HepG2 (cell line): ENCODE data around the gene ARHGDIG. TPM values are rescaled to one million over a fixed set of nuclear protein-coding genes. Genes with fewer than 3 reads are reported as not detected.
A peak's percentile ranks its signal among the peaks of the same experiment; 100 is the strongest.

Experiments
- AHDC1 ChIP-seq: sonication (generic); formaldehyde crosslinking; IDR thresholded peaks from 2 replicates; pipeline ENCODE4 v1.5.1; 2020; ENCODE audit warnings: mild to moderate bottlenecking, missing genetic modification reagents, borderline replicate concordance
- ARNTL ChIP-seq: sonication (generic); formaldehyde crosslinking; IDR thresholded peaks from 2 replicates; pipeline ENCODE4 v1.4.0; 2020; ENCODE audit warnings: mild to moderate bottlenecking, missing genetic modification reagents
- FOXJ3 ChIP-seq: sonication (generic); formaldehyde crosslinking; IDR thresholded peaks from 2 replicates; pipeline ENCODE4 v1.4.0; 2020; ENCODE audit warnings: missing genetic modification reagents, mild to moderate bottlenecking, borderline replicate concordance
- JDP2 ChIP-seq: sonication (generic); formaldehyde crosslinking; IDR thresholded peaks from 2 replicates; pipeline ENCODE4 v1.8.1; 2022; ENCODE audit warnings: missing genetic modification reagents, borderline replicate concordance
- MTA3 ChIP-seq: sonication (generic); formaldehyde crosslinking; IDR thresholded peaks from 2 replicates; pipeline ENCODE4 v1.4.0; 2020; ENCODE audit warnings: missing genetic modification reagents
- PREB ChIP-seq: sonication (generic); formaldehyde crosslinking; IDR thresholded peaks from 2 replicates; pipeline ENCODE4 v1.4.0; 2020; ENCODE audit warnings: missing genetic modification reagents
- RELA ChIP-seq: sonication (generic); formaldehyde crosslinking; IDR thresholded peaks from 2 replicates; pipeline ENCODE4 v1.4.0; 2020; ENCODE audit warnings: missing genetic modification reagents
- SOX6 ChIP-seq, 2 experiments: fragments of 450-650 bp in 1 of 2; sonication (generic) in 1 of 2; formaldehyde crosslinking in 1 of 2; IDR thresholded peaks; 2 replicates each; pipeline versions ENCODE4 v1.4.0 to v1.6.1; 2017 to 2020; ENCODE audit warnings: antibody characterized with exemption in 1 of 2, mild to moderate bottlenecking in 1 of 2, missing genetic modification reagents in 1 of 2
- TAF15 ChIP-seq: fragments of 200-400 bp; formaldehyde crosslinking; IDR thresholded peaks from one replicate; pipeline ENCODE4 v1.6.1; 2018; ENCODE audit warnings: mild to moderate bottlenecking, low read depth, low read length; ENCODE audit not compliant: poor library complexity, severe bottlenecking
- U2AF1 ChIP-seq: fragments of 200-400 bp; formaldehyde crosslinking; optimal IDR thresholded peaks from 2 replicates; pipeline ENCODE3; 2017; ENCODE audit warnings: mild to moderate bottlenecking, low read depth, low read length
- ZC3H4 ChIP-seq: sonication (generic); formaldehyde crosslinking; IDR thresholded peaks from 2 replicates; pipeline ENCODE4 v1.4.0; 2020; ENCODE audit warnings: missing genetic modification reagents, borderline replicate concordance
- ZFP62 ChIP-seq: sonication (generic); formaldehyde crosslinking; IDR thresholded peaks from 2 replicates; pipeline ENCODE4 v1.4.0; 2020; ENCODE audit warnings: missing genetic modification reagents
- ZNF562 ChIP-seq: sonication (generic); formaldehyde crosslinking; IDR thresholded peaks from 2 replicates; pipeline ENCODE4 v1.8.0; 2022; ENCODE audit warnings: missing genetic modification reagents, borderline replicate concordance
- ZNF607 ChIP-seq: sonication (generic); formaldehyde crosslinking; IDR thresholded peaks from 2 replicates; pipeline ENCODE4 v1.5.1; 2020; ENCODE audit warnings: missing genetic modification reagents, mild to moderate bottlenecking, borderline replicate concordance
- ZNF709 ChIP-seq: sonication (generic); formaldehyde crosslinking; IDR thresholded peaks from 2 replicates; pipeline ENCODE4 v1.5.0; 2020; ENCODE audit warnings: mild to moderate bottlenecking, missing genetic modification reagents
- ZZZ3 ChIP-seq: sonication (generic); formaldehyde crosslinking; IDR thresholded peaks from 2 replicates; pipeline ENCODE4 v1.4.0; 2020; ENCODE audit warnings: missing genetic modification reagents, mild to moderate bottlenecking, borderline replicate concordance
- polyA plus RNA-seq, 8 experiments: library from polyadenylated mRNA; depleted of rRNA in 3 of 8; stranded (reverse) in 7 of 8; unstranded in 1 of 8; fragments of >200 nt; fragmentation: Illumina TruSeq in 4 of 8; extraction: Trizol in 4 of 8; gene quantifications; 2 replicates each; pipeline versions ENCODE4 v1.2.1 to v1.2.3, GENCODE V29; 2011 to 2016; ENCODE audit warnings: low read depth in 4 of 8, missing spikeins in 1 of 8, mixed read lengths in 1 of 8; ENCODE audit not compliant: insufficient read depth in 1 of 8
- total RNA-seq, 5 experiments: library from RNA; depleted of rRNA; stranded (reverse); fragments of >200 nt; fragmentation: Illumina TruSeq; extraction: Trizol; gene quantifications; 2 replicates each; pipeline ENCODE4 v1.2.3, GENCODE V29; 2016; ENCODE audit warnings: low read depth in 1 of 5
- TF ChIP-seq, protein P1 (sequence below): sonication (generic); formaldehyde crosslinking; IDR thresholded peaks from 2 replicates; pipeline ENCODE4 v1.8.1; 2022; ENCODE audit warnings: low read depth, mild to moderate bottlenecking, missing genetic modification reagents
- TF ChIP-seq, protein P2 (sequence below): sonication (generic); formaldehyde crosslinking; IDR thresholded peaks from 2 replicates; pipeline ENCODE4 v1.4.0; 2020; ENCODE audit warnings: mild to moderate bottlenecking, missing genetic modification reagents

The ARHGDIG gene
- total and polyA plus RNA-seq, 2 of the 13 experiments (the other 11 are each of a cell fraction or from before 2014, with no cell fraction given), result 0.24 to 0.48 TPM

- TF ChIP-seq AHDC1 (CRISPR knock-in tag), result no peak
- TF ChIP-seq ZNF607 (CRISPR knock-in tag), result peak; percentile 57; the same call in 1 of the 2 replicates
- TF ChIP-seq ZC3H4, result no peak
- no peak for TF ChIP-seq JDP2 (CRISPR knock-in tag)
- peak; percentile 77; the same call in 1 of the 2 replicates for TF ChIP-seq ZNF709 (CRISPR knock-in tag)
- TF ChIP-seq MTA3 (CRISPR knock-in tag), result no peak
- TF ChIP-seq PREB, result no peak
- TF ChIP-seq ZFP62, result no peak
- TF ChIP-seq U2AF1, result no peak
- TF ChIP-seq RELA (CRISPR knock-in tag), result no peak
- TF ChIP-seq, protein P1, sequence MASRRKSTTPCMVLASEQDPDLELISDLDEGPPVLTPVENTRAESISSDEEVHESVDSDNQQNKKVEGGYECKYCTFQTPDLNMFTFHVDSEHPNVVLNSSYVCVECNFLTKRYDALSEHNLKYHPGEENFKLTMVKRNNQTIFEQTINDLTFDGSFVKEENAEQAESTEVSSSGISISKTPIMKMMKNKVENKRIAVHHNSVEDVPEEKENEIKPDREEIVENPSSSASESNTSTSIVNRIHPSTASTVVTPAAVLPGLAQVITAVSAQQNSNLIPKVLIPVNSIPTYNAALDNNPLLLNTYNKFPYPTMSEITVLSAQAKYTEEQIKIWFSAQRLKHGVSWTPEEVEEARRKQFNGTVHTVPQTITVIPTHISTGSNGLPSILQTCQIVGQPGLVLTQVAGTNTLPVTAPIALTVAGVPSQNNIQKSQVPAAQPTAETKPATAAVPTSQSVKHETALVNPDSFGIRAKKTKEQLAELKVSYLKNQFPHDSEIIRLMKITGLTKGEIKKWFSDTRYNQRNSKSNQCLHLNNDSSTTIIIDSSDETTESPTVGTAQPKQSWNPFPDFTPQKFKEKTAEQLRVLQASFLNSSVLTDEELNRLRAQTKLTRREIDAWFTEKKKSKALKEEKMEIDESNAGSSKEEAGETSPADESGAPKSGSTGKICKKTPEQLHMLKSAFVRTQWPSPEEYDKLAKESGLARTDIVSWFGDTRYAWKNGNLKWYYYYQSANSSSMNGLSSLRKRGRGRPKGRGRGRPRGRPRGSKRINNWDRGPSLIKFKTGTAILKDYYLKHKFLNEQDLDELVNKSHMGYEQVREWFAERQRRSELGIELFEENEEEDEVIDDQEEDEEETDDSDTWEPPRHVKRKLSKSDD (CRISPR knock-in tag), result peak; percentile 84
- TF ChIP-seq, protein P2, sequence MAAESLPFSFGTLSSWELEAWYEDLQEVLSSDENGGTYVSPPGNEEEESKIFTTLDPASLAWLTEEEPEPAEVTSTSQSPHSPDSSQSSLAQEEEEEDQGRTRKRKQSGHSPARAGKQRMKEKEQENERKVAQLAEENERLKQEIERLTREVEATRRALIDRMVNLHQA (CRISPR knock-in tag), result no peak
- TF ChIP-seq ZZZ3 (CRISPR knock-in tag), result no peak
- TF ChIP-seq ZNF562 (CRISPR knock-in tag), result no peak
- TF ChIP-seq FOXJ3 (CRISPR knock-in tag), result no peak
- TF ChIP-seq ARNTL, result no peak
- TF ChIP-seq SOX6 (IDR thresholded peaks at IDR 0.05), result no peak
- TF ChIP-seq SOX6 (CRISPR knock-in tag; IDR thresholded peaks at IDR 0.05), result no peak; the same call in 1 of the 2 replicates
- TF ChIP-seq TAF15, result peak; percentile 61
Observed at GRCh38 chr16:234468-235305, 45.7 kb upstream of the ARHGDIG start, which contains the start of gene FAM234A (continued).
